Fibroblast of mammary gland (primary cell): ENCODE measurements around the gene CMIP.

Experiments used
- DNase-seq: peaks from one replicate; pipeline ENCODE4 v3.0.0-alpha.2; 2010; ENCODE audit warnings: low read depth
- H3K4me3 ChIP-seq: 2 replicates; pipeline ENCODE4 v1.5.1; 2011; ENCODE audit warnings: low read depth, mild to moderate bottlenecking, low read length, moderate library complexity; ENCODE audit not compliant: control insufficient read depth
- CTCF ChIP-seq: conservative IDR thresholded peaks from 2 replicates; pipeline ENCODE4 v1.5.1; 2011; ENCODE audit warnings: low read depth, low read length, inconsistent platforms; ENCODE audit not compliant: control insufficient read depth, insufficient read depth

CMIP gene

GRCh38 chr16:81600275-81600674 lies 155.7 kb downstream of the CMIP start:
- TF ChIP-seq CTCF: no peak
- no peak overlapping the region for H3K4me3 ChIP-seq
- peak; percentile 35 for DNase-seq

DNA sequence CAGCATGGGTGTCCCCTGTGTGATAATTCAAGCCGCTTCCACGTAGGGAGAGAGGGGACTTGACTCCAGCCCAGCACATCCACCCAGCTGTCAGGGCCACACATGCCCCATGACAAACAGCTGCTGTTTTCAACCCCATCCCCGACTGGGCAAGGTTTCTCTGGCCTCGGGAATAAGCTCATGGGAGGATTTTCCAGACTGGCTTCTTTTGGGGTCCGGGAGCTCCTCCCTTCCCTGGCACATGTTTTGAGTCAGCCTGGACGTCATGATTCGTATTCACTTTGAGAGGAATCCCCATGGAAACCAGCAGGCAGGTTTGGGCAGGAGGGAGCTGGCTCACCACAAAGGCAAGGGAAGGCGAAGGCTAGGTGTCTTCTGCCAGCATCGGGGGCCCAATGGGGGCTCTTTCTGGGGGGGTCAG lies 156.4 kb downstream of the CMIP start:
- TF ChIP-seq CTCF: no peak
- peak; percentile 60 for DNase-seq
- H3K4me3 ChIP-seq: no peak overlapping the region

DNA sequence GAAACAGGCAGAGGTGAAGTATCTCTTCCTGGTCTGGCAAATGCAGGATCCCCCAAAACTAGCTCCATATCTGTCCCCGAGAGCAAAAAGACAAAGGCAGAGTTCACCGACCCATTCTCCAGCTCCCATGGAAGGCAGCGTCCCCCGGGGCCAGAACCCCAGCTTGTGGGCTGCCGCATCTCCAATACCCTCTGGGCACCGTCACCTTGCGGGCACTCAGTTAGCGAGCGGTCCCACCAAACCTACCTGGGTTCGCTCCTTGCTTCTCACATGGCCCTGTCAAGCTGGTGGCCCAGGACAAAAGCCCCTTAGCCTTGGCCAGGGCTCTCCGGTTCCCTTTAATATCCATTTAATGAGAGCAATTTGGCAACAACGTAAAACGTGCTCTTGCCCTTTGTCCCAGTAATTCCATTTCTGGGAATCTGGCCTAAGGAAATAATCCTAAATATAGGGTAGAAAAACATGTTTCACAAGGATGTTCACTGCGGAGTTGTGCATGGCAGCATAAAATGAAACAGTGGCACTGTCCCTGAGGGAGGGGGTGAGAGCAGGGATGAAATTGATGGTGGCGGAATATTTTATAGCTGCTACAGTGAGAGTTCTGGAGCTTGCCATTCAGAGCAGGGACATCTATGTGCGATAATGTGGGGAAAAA lies 157.1 kb downstream of the CMIP start:
- H3K4me3 ChIP-seq: no peak overlapping the region
- TF ChIP-seq CTCF: no peak
- DNase-seq: no peak

- no peak for DNase-seq
- no peak for TF ChIP-seq CTCF
- H3K4me3 ChIP-seq: no peak overlapping the region
Observed at GRCh38 chr16:81602256-81602776, 157.7 kb downstream of the CMIP start.

- no peak for TF ChIP-seq CTCF
- H3K4me3 ChIP-seq: no peak overlapping the region
- DNase-seq: no peak
Observed at GRCh38 chr16:81602792-81603191, 158.2 kb downstream of the CMIP start.

GRCh38 chr16:81604960-81605383 lies 160.4 kb downstream of the CMIP start:
- no peak overlapping the region for H3K4me3 ChIP-seq
- peak; percentile 56 for DNase-seq
- TF ChIP-seq CTCF: no peak
